HTERT RPE-1 (cell line): ENCODE results near the gene INO80C.
"Not testable (repeated sequence)": the region's sequence is repeated elsewhere in the genome, so short reads cannot be mapped to it uniquely, and the experiment has no call there.

ENCODE experiments used
- in situ Hi-C: fragments of 300-500 bp; cut with MboI; formaldehyde crosslinking; loops from 4 replicates; pipeline ENCODE4 v1.14.3; 2020; ENCODE audit warnings: low sequenced_read_pairs

Gene INO80C

DNA sequence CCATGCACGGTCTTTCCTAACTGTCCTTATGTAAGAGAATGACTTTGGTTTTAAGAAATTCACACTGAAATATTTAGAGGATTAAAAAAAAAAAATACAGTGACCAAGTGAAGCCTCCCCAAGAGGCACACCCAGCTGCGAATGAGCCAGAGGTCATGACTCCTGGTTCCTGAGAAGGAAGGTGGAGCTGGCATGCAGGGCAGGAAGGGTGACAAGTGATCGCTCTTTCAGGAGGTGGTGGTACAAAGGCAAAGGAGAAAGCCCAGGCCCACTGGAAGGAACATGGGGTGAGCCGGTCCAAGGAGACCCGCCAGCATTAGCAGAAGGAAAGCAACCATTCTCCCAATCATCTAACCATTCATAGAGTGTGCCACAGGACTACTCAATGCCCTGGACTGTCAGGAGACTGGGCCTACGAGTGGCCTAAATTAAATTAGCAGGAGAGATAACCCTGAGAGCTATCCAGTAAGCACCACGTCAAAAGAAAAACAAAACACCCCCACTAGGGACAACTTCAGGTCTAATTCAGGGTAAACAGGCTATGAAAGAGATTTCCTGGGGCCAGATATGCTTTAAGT is 7.8 kb downstream of the INO80C start:
- in situ Hi-C loops: no loop called here

DNA sequence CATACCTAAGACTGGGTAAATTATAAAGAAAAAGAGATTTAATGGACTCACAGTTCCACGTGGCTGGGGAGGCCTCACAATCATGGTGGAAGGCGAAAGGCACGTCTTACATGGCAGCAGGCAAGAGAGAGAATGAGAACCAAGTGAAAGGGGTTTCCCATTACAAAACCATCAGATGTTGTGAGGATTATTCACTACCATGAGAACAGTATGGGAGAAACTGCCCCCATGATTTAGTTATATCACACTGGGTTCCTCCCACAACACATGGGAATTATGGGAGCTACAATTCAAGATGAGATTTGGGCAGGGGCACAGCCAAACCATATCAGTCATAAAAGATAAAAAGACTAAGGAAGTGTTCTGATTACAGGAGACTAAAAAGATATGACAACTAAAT is 8.5 kb downstream of the INO80C start:
- in situ Hi-C loops: not testable (repeated sequence)

DNA sequence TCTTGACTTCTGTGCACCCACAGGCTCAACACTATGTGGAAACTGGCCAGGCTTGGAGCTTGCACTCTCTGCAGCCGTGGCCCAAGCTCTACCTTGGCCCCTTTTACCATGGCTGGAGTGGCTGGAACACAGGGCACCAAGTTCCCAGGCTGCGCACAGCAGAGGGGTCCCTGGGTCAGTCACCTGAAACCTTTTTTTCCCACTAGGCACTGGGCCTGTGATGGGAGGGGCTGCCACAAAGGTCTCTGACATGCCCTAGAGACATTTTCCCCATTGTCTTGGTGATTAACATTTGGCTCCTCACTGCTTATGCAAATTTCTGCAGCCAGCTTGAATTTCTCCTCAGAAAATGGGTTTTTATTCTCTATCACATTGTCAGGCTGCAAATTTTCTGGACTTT is 9.4 kb downstream of the INO80C start:
- in situ Hi-C loops: not testable (repeated sequence)

DNA sequence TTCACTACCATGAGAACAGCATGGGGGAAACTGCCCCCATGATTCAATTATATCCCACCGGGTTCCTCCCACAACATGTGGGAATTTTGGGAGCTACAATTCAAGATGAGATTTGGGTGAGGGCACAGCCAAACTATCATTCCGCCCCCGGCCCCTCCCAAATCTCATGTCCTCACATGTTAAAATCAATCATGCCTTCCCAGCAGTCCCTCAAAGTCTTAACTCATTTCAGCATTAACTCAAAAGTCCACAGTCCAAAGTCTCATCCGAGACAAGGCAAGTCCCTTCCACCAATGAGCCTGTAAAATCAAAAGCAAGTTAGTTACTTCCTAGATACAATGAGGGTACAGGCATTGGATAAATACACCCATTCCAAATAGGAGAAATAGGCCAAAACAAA is 10.2 kb downstream of the INO80C start:
- in situ Hi-C loops: not testable (repeated sequence)

DNA sequence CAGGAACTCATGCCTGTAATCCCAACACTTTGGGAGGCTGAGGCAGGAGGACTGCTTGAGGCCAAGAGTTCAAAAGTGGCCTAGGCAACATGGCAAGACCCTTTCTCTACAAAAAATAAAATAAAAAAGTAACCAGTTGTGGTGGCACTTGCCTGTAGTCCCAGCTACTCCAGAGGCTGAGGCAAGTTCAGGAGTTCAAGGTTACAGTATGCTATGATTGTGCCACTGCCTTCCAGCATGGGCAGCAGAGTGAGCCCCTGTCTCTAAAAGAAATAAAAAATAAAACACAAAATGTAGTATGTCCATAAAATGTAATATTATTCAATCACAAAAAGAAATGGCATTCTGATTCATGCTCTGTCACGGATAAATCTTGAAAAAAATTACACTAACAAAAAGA is 11.9 kb downstream of the INO80C start:
- in situ Hi-C loops: no loop called here

DNA sequence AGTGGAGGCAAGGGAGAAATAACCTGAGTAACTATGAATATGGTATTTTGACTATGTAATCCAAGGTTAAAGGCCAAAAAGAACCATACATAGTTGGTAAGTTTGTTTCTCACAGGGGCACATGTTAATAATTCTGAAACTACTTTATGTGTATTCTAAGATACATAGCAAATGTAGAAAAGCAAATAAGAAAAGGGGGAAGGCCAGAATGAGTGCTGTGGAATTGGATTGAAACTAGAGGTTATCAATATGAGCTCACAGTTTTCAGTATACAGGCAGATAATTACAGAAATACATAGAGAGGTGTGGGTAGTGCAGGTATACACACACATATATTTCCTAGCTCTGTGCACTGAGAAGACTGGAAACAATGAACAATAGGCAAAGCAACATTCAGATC is 13.7 kb downstream of the INO80C start:
- in situ Hi-C loops: no loop called here

DNA sequence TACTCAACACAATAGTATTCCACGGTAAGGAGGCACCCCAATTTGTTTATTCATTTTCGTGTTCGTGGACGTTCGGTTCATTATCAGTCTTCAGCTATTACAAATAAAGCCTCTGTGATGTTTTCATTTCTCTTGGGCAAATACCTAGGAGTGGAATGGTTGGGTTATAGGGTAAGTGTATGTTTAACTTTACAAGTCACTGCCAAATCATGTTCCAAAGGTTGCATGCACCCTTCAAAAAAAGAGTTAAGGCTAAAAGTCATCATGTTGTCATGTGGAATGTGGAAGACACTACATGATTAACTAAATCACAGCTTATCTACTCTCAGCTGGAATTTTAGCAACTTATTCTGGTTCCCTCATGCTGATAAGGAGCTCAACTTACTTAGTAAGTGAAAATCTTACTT is 15.8 kb downstream of the INO80C start:
- in situ Hi-C loops: no loop called here

DNA sequence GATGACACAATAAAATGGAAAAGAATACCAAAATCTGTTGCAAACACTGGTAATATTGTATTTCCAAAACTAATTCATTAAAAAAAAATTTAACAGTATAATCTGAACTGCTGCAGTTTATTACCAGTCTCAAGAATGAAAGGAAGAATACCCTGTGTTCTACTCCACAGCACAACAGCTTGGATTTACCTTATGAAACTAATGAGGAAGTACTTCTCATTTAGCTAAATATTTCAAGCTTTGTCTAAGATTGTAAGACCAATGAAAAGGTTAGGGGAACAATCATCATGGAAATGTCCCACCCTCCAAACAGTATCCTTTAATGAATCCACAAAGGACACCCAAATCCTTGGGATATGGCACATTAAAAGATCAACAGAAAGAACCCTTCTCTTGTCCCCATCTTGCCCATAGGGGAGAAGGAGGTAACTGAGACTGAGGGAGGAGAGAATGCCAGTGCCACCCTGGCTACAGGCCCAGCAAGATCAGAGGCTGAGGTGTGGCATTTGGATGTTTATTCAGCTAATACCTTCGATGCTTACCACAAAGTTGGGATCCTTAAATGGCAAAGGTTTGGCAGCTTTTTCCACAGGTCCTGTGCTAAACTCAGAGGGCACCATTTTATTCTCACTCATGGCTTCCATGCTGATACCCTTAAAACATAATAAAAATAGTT is 17.7 kb downstream of the INO80C start:
- in situ Hi-C loops: no loop called here

DNA sequence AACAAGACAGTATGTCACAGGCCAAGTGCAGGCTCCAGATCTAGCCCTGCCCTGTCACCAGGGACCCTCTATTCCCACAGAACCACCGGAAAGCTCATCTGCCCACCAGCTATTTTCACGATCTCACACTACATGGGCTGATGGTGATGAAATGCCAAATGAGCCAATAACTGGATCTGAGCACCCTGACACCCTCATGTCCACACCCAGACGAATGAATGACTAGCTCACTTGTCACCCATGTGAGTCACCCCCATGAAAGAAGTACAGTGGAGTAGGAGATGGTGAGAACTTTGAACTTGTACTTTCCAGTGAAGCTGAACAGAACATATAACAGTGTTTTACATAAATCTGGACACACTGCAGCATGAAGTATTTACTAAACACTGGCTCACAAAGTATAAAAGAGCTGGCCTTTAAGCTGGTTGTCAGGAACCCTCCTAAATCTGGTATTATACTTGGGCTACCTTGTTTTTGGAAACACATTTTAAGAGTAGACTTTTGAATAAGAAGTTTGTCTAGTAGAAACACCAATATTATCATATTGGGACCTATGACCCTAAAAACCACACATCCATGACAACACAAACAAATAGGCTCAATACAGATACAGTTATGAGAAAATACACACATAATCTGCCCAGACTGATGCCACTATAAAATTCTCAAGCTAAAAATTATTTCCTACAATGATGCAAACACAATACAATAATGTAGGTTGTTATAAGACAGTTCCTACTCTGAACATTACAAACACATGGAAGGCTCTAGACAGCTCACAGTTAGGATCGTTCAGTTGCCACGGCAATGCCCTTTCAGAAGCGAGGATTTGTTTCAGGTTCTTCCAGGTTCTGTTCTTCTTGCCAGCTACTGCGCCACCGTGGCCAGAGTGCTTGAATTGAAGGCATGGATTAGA is 19.0 kb downstream of the INO80C start:
- in situ Hi-C loops: no loop called here

DNA sequence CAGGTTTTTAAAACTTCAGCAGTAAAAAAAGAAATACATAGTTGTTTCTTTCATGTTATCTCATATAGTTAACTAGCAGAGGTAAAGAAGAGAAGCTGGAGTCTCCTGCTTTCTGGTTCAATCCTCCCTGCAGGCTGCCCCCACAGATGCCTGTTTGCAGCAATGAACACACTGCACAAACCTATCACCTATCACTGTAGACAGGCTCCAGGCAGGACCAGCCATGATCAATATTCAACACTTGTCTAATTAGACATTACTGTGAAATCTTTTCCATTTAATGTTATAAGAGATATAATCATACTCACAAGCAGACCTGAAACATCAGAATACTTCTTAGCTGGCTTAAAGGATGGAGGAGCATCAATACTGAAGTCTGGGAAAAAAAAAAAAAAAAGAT is 19.8 kb downstream of the INO80C start:
- in situ Hi-C loops: no loop called here

DNA sequence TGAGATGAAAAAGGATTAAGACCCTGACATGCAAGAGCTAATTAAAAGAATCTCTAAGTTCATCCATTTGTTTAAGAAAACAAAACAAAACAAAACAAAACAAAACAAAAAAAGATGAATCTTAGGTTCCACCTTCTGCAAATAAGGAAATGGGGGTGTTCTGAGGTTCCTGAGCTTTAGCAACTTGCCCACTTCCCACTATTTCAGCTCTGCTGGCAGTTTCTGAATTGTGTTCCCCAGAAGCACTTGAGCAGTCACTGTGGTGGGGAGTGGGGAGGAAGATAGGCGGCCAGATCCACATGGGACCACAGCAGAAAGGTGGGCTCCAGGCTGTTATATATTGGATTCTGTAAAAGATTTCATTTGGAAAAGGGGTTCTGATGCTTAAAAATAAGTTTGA is 20.3 kb downstream of the INO80C start:
- in situ Hi-C loops: no loop called here

DNA sequence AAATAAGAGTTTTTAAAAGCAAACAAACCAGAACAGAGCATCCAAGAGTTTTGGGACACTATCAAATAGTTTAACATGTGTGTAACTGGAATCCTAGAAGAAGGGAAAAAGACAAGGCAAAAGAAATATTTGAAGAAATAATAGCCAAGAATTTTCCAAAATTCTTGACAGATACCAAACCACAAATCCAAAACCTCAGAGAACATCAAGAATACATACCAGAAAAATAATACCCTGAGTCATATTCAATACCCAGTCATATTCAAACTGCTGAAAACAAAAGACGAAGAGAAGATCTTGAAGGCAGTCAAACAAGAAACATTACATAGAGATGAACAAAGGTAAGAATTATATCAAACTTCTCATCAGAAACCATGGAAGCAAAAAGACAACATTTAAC is 22.9 kb downstream of the INO80C start:
- in situ Hi-C loops: no loop called here

DNA sequence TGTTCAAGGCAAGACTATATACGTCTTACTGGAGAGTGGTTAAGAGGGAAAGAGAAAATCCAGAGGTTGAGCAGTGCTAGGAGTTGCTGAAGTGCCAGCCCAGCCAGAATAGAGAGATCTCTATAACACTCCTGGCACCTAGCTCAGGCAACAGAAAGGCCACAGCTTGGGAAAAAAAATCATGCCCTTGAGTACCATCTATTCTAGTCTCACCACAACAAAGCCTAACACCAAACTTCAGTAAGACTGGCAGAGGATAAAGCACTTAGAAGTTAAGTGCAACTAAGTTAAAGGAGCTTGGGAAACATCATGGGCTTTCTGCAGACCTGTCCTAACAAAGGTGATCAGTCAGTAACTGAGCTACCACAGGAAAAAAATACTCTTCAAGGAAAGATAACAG is 24.2 kb downstream of the INO80C start:
- in situ Hi-C loops: no loop called here

DNA sequence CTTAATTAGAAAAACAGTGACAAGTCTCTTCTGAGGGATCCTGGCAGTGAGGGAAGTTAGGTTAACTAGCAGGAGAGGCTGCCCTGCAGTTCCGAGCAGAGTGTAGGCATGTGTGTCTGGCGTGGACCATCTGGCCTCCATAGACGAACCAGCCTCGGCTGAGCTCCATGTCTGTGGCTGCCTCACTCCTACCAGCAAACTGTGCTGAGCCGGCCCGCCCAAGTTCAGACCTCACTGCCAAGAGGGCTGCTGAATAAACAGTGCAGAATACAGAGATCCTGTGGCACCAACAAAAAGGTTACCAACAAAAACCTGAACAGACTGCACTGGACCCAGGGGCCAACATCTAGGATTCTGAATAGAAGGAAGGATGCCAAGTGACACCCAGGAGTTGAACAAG is 27.3 kb downstream of the INO80C start:
- in situ Hi-C loops: no loop called here

DNA sequence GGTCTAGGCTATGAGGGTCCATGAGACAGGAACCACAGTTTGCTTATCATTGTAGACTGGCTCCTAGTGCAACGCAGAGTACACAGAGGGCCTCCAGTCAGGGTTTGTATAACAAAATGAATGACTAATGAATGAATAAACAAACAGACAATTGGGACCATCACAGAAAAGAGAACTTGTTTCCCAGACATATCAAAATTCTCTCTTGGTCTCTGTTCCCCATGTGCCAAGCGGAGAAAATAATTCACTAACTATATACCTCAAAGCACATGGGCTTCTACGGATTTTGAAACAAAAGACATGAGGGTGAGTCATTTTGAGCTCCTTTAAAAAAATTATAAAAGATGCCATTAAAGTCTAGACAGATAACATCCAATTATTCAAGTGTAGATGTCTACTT is 28.0 kb downstream of the INO80C start:
- in situ Hi-C loops: no loop called here

DNA sequence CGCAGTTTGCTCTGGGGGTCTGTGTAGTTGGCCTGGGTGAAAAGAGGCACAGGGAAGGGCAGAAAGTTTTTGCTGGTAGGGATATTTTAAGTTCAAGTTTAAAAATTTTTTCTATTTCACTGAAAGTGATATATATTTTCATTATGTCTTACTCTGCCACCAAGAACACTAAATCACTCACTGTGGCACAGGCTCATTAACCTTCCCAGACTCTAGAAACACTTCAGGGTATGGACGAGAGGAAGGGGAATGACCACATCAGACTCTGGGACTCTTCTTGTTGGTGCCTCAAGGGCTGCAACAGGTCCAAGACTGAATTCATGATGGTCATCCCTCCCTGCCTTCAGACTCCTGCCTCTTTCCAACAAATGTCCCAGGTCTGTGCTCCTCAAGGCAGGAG is 29.0 kb downstream of the INO80C start:
- in situ Hi-C loops: no loop called here

DNA sequence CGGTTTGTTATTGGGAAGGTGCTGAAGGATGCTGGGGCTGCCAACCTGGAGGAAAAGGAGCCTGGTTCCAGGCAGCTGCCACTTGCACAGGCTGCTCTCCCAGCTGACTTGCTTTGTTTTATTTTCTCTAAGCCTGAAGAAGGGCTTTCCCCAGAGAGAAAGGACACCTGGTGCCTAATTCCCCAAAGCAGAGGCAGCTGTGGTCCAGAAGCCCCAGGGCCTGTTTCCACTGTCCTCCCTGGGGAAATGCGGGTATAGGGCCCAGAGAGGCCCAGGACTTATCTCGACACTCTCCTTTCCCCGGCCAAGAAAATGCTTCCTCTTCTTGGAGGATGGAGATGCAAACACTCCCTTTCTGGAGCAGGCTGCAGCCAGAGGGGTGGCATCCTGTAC is 30.1 kb downstream of the INO80C start:
- in situ Hi-C loops: no loop called here

DNA sequence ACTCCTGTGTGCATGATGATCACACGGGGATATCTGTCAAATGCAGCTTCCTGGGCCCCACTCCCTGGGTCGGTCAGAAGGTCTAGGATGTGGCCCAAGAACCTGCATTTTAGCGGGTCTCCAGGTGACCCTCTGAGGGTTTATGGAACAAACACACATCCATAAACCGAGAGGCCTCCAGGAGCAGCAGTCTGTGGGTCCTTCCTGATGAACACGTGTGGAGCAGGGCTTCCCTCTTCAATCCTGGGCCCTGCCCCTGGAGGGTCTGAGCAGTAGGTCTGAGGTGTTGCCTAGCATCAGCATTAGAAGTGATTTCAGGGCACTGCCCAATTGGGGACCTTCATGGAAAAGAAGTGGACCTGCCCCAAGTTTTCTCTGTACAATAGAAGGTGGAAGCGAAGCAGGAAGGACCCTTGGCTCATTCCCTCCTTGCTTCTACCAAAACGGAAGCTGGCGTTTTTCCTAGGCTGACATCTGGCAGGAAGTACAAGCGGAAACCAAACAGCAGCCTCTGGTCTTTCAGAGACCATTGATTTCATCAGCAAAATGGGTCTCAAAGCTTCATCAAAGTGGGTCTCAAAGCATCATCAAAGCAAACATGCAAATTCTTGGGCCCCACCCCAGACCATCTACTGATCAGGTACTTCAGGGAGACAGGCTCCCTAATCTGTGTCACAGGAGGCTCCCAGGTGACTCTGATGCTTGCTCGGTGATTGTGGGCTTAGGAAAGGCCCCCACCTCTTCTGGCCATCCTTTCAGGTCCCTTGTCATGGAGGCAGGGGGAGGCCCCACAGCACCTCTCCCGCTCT is 30.7 kb downstream of the INO80C start:
- in situ Hi-C loops: no loop called here

DNA sequence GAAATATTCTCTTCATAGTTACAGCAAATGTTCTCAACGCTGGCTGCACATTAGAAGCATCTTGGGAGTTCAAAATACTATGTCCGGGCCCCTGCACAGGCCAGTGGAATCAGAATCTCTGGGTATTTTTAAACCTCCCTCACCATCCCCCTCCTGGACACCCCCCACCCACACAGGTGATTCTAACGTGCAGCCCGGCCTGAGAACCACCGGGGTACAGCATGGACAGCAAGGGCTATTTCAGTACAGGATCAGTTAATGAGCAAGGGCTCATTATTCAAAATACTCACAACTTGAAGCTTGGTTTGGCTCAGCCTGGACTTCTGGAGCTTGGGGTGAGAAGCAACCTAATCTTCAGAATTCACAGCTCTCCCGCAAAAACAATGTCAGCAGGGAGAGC is 31.4 kb downstream of the INO80C start:
- in situ Hi-C loops: no loop called here

DNA sequence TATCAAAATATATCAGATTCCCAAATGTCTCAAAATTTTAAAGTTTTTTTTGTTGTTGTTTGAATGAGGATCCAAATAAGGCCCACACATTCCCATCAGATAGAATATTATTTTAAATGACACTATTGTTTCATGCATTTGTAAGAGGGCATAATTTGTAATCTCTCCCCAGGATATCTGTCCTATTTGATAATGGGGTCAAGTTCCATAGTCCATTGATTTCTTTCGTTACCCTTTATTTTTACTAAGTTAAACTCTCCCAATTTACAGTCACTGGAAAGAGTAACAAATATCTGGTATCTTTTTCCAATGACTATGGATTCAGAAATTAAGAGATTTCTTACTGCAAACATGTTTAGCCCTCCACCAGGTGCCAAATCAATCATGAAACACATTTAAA is 32.4 kb downstream of the INO80C start:
- in situ Hi-C loops: no loop called here

DNA sequence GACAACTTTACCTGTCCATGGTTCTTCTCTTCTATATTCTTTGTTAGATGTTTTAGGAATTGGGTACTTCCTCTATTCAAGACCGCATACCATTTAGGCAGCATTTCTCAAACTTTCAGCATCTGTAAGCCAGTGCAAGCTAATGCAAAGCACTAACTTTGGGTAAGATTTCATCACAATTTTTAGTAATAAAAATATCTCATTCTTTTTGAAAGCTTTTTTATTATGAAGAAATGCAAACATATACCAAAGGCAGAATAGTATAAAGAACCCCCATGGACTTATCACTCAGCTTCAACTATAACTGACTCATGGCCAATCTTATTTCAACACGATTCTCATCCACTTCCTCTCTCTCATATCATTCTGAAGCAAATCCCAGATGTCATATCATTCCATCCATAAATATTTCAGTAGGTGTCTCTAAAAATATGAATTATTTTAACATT is 32.9 kb downstream of the INO80C start:
- in situ Hi-C loops: no loop called here
